ENCODE data around the gene GPR39. TPM values are rescaled to one million over a fixed set of nuclear protein-coding genes. Genes with fewer than 3 reads are reported as not detected.

The GPR39 gene
- total RNA-seq, 4 donors from 2014 or later = 9.1 to 38.5 (median 25.9) TPM

DNA sequence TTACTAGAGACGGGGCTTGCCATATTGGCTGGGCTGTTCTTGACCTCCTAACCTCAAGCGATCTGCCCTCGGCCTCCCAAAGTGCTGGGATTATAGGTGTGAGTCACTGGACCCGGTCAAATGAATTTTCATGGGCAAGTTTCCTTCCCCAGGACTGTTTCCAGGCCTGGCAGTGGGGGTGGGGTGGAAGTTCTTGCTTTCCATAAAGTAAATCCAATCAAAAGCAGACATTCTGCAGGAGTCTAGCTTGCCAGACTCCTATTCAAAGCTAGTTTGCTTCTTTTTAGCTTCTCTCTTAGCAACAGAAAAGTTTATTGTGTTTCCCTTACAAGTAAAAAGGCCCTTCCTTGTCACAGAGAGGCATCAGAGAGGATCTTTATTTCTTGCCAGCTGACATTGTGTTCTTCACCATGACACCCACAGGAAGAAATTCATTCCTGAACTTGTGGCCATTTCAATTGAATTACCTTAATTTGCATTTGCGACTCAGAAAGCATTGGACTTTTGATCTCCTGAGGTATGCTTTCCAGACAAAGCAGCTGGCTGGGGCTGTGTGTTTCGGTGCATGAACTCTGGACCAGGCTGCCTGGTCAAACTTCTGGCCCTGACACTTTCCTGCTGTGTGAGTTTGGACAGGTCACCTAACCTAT, 215.5 kb downstream of the GPR39 start:
- Histone ChIP-seq H3K9me3 (no peaks in the 10 kb centered on the region), H3K4me3 (no peak overlapping the region), H3K27me3 (no peaks in the 10 kb centered on the region), H3K27ac (peak overlapping the region in 2 of 4 donors; percentile 45), H3K36me3 (no peaks in the 10 kb centered on the region), H3K4me1 (peaks cover 0 to 17% (median 1%) of the 10 kb centered on the region in 4 donors)
- DNase-seq = peak in 1 of 3 donors; percentile 50
- TF ChIP-seq, protein P1, sequence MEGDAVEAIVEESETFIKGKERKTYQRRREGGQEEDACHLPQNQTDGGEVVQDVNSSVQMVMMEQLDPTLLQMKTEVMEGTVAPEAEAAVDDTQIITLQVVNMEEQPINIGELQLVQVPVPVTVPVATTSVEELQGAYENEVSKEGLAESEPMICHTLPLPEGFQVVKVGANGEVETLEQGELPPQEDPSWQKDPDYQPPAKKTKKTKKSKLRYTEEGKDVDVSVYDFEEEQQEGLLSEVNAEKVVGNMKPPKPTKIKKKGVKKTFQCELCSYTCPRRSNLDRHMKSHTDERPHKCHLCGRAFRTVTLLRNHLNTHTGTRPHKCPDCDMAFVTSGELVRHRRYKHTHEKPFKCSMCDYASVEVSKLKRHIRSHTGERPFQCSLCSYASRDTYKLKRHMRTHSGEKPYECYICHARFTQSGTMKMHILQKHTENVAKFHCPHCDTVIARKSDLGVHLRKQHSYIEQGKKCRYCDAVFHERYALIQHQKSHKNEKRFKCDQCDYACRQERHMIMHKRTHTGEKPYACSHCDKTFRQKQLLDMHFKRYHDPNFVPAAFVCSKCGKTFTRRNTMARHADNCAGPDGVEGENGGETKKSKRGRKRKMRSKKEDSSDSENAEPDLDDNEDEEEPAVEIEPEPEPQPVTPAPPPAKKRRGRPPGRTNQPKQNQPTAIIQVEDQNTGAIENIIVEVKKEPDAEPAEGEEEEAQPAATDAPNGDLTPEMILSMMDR (IDR thresholded peaks at IDR 0.05) = no peak
- no peak for TF ChIP-seq POLR2A (IDR thresholded peaks at IDR 0.05)

DNA sequence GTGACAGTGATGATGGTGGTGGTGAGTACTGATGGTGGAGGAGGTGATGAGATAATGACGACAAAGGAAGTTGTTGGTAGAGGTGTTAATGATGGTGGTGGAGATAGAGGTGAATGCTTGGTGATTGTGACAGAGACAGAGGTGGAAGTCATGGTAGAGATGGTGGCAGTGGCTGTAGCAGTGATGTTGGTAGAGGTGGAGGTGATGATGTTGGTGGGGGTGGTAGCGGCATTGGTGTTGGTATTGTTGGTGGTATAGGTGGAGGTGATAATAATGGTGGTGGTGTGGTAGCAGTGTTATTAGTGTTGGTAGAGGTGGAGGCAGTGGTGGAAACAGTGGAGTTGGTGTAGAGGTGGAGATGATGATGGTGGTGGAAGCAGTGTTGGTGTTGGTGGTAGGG, 217.0 kb downstream of the GPR39 start:
- TF ChIP-seq POLR2A (IDR thresholded peaks at IDR 0.05) = no peak
- TF ChIP-seq, protein P1 (IDR thresholded peaks at IDR 0.05) = no peak
- no peak overlapping the region for H3K4me3 ChIP-seq
- no peaks in the 10 kb centered on the region for H3K36me3 ChIP-seq
- no peak overlapping the region for H3K27ac ChIP-seq
- H3K27me3 ChIP-seq = no peaks in the 10 kb centered on the region
- H3K9me3 ChIP-seq = no peaks in the 10 kb centered on the region
- H3K4me1 ChIP-seq = peaks cover 0 to 17% (median 1%) of the 10 kb centered on the region in 4 donors
- no peak for DNase-seq

DNA sequence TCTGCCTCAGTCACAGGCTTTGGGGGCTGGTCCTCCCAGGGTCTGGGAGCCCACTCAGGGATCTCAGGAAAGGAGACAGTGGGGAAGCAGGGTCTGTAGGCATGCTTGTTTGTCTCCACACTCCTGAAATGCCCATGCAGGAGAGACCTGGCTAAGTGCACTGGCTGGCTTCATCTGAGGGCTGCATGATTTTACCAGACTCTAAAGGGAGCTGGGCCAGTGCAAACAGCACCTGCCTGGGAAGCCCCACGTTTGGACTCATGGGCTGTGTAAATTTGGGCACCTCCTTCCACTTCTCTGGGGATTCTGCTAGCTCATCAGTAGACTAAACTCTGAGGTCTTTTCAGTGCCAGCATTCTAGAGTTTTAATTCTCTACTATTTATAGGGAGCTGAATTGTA, 219.7 kb downstream of the GPR39 start:
- DNase-seq = no peak
- Histone ChIP-seq H3K27me3 (no peaks in the 10 kb centered on the region), H3K4me3 (no peak overlapping the region), H3K9me3 (no peaks in the 10 kb centered on the region), H3K27ac (no peak overlapping the region), H3K36me3 (no peaks in the 10 kb centered on the region), H3K4me1 (peaks cover 0 to 14% (median 1%) of the 10 kb centered on the region in 4 donors)
- no peak for TF ChIP-seq POLR2A (IDR thresholded peaks at IDR 0.05)
- TF ChIP-seq, protein P1 (IDR thresholded peaks at IDR 0.05) = no peak

DNA sequence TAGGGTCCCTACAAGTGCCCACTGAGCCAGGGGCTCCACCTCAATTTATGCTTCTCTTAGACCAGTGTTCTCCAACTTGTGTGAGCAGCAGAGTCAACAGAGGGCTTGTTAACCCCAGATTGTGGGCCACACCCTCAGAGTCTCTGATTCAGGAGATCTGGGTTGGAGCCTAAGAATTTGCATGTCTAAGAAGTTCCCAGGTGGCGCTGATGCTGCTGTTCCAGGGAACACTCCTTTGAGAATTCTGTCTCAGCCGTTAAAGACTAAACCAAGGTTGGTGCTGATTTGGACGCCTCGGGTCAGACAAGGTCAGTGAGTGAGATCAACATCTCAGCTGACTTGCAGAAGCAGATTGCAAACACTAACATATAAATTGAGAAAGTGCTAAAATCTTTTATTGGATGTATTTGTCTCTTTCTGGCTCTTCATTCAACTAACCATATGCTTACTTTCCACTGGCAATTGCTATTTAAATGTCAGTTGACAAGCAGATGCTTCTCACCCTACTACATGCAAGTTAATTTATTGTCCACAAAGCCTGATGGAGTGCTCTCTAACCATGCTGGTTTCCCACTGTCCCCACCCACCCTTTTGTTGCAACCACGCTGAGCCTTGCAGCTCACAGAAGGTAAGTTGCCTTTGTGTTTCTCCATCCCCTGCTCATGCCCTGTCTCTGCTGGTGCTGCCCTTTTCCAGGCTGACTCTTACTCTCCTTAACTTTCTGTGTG, 221.9 kb downstream of the GPR39 start:
- no peaks in the 10 kb centered on the region for H3K9me3 ChIP-seq
- no peak for TF ChIP-seq POLR2A (IDR thresholded peaks at IDR 0.05)
- H3K36me3 ChIP-seq = no peaks in the 10 kb centered on the region
- H3K4me1 ChIP-seq = no peaks in the 10 kb centered on the region
- no peak overlapping the region for H3K4me3 ChIP-seq
- no peak overlapping the region for H3K27ac ChIP-seq
- DNase-seq = no peak
- no peaks in the 10 kb centered on the region for H3K27me3 ChIP-seq

DNA sequence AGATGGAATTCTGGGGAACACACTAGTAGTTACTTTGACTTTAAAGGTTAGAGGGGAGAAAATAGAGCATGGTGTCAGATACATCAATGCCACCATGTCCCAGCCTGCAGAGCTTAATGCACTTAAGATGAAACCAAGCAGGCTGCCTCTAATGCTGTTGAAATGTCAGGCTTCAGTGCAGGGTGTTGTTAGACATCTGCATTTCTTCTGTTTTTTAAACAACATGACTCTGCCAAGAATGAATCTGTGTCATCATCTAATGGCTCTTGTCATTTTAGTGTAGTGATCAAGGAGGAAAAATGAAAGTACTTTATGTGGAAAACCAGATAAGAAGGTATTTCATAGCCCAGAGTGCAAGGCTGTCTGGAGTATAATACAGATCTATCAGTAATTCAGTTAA, 223.5 kb downstream of the GPR39 start:
- Histone ChIP-seq H3K27me3 (no peaks in the 10 kb centered on the region), H3K4me1 (no peaks in the 10 kb centered on the region), H3K9me3 (no peaks in the 10 kb centered on the region), H3K36me3 (no peaks in the 10 kb centered on the region), H3K4me3 (no peak overlapping the region), H3K27ac (no peak overlapping the region)
- TF ChIP-seq, protein P1 (IDR thresholded peaks at IDR 0.05) = no peak
- TF ChIP-seq POLR2A (IDR thresholded peaks at IDR 0.05) = no peak
- no peak for DNase-seq

DNA sequence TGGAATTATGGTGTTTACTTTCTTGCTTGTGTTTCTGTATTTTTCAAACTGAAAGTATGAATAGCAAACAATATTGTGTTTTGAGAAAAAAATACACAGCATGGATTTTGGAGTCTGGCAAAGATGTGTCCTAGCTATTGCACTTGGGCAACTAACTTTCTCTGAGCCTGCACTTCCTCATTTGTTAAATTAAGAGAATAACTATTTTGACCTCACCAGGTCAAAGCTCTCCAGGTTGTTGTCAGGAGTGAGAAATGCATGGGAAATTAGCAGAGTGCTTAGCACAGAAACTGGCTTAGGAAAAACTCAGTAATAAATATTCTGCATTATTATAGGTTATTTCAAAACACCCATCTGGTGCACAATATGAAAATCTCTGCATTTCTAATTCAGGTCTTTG, 225.2 kb downstream of the GPR39 start:
- H3K27me3 ChIP-seq = no peaks in the 10 kb centered on the region
- H3K27ac ChIP-seq = no peak overlapping the region
- no peaks in the 10 kb centered on the region for H3K4me1 ChIP-seq
- DNase-seq = no peak
- no peaks in the 10 kb centered on the region for H3K36me3 ChIP-seq
- no peak for TF ChIP-seq POLR2A (IDR thresholded peaks at IDR 0.05)
- TF ChIP-seq, protein P1 (IDR thresholded peaks at IDR 0.05) = no peak
- H3K4me3 ChIP-seq = no peak overlapping the region
- no peaks in the 10 kb centered on the region for H3K9me3 ChIP-seq

All from Peyer's patch (tissue), 4 donors.